HCT116 (cell line): Measurements from ENCODE around the gene CDHR3. TPM values are rescaled to one million over a fixed set of nuclear protein-coding genes. Genes with fewer than 3 reads are reported as not detected.

Source experiments
- ATAC-seq: fragments of 200-7000 bp; cut with Tn5 transposase; 2 replicates; pipeline ENCODE4 v1.9.1; 2020; ENCODE audit warnings: mild to moderate bottlenecking, moderate library complexity
- BruUV-seq: library from RNA; stranded (reverse); fragments of 400-500 nt; replicated peaks from 2 replicates; lab custom pipeline; 2021; lab: Mats Ljungman, UMichigan
- CTCF ChIA-PET: fragments of 300-600 bp; sonication (Branson Sonifier 250); formaldehyde crosslinking; loops from one replicate; lab custom pipeline; 2021; ENCODE audit warnings: antibody characterized with exemption; lab: Charles Lee
- POLR2A ChIA-PET: fragments of 300-600, 350-600 bp; sonication (Branson Sonifier 250); formaldehyde crosslinking; loops from one replicate; lab custom pipeline; 2021; ENCODE audit warnings: antibody characterized with exemption; lab: Charles Lee
- RAD21 ChIA-PET, 2 experiments: fragments of 300-600 bp; sonication (Branson Sonifier 250); formaldehyde crosslinking; loops; one replicate each; lab custom pipeline; 2023; ENCODE audit warnings: low total read pairs in 2 of 2; ENCODE audit not compliant: uncharacterized antibody in 2 of 2, unreplicated experiment in 2 of 2, low non-redundant PET in 1 of 2; lab: Charles Lee
- DNase-seq: peaks from one replicate; pipeline ENCODE4 v3.0.0-alpha.2; 2010; ENCODE audit warnings: low read depth, low spot score
- H2AFZ ChIP-seq: fragments of 200-600 bp; shearing (Covaris generic), sonication (generic); 2 replicates; pipeline ENCODE4 v1.6.1; 2017; ENCODE audit warnings: low read depth, mixed run types, mixed read lengths, antibody characterized with exemption, low read length; ENCODE audit not compliant: poor library complexity, severe bottlenecking
- H3K27ac ChIP-seq: 2 replicates; pipeline ENCODE4 v1.5.1; 2012; ENCODE audit warnings: low read depth, low read length
- H3K27me3 ChIP-seq: fragments of 200-600 bp; sonication (generic); 2 replicates; pipeline ENCODE4 v1.6.1; 2016; ENCODE audit warnings: mixed run types, low read length, mixed read lengths; ENCODE audit not compliant: insufficient read depth
- H3K36me3 ChIP-seq, 2 experiments: fragments of 200-500 bp in 1 of 2; fragments of 200-600 bp in 1 of 2; sonication (Bioruptor generic) in 1 of 2; sonication (generic) in 1 of 2; 2 replicates each; pipeline versions ENCODE4 v1.5.1 to v1.6.1; 2014 to 2016; ENCODE audit warnings: low read length in 2 of 2, inconsistent platforms in 1 of 2, mixed read lengths in 1 of 2, mixed run types in 1 of 2; ENCODE audit not compliant: insufficient read depth in 2 of 2, control insufficient read depth in 1 of 2
- H3K4me1 ChIP-seq, 2 experiments: fragments of 200-600 bp in 1 of 2; sonication (generic) in 1 of 2; 2 replicates each; pipeline versions ENCODE4 v1.5.1 to v1.6.1; 2012 to 2017; ENCODE audit warnings: low read length in 2 of 2, inconsistent platforms in 1 of 2, mild to moderate bottlenecking in 1 of 2, mixed read lengths in 1 of 2, mixed run types in 1 of 2, moderate library complexity in 1 of 2; ENCODE audit not compliant: insufficient read depth in 2 of 2, control insufficient read depth in 1 of 2
- H3K4me2 ChIP-seq: fragments of 200-600 bp; sonication (generic); 2 replicates; pipeline ENCODE4 v1.6.1; 2017; ENCODE audit warnings: mixed run types, low read length, mixed read lengths
- H3K4me3 ChIP-seq, 2 experiments: fragments of 200-600 bp in 1 of 2; sonication (generic) in 1 of 2; replicated peaks in 1 of 2; 2 replicates each; pipeline ENCODE4 v1.5.1; 2011 to 2016; ENCODE audit warnings: low read length in 2 of 2, control low read depth in 1 of 2, low read depth in 1 of 2, mild to moderate bottlenecking in 1 of 2, mixed read lengths in 1 of 2, mixed run types in 1 of 2
- H3K79me2 ChIP-seq: fragments of 200-600 bp; sonication (generic); 2 replicates; pipeline ENCODE4 v1.6.1; 2017; ENCODE audit warnings: mild to moderate bottlenecking, mixed run types, low read length, moderate library complexity, mixed read lengths; ENCODE audit not compliant: insufficient read depth
- H3K9ac ChIP-seq: fragments of 200-600 bp; sonication (generic); 2 replicates; pipeline ENCODE4 v1.6.1; 2016; ENCODE audit warnings: low read length, mixed read lengths
- H3K9me2 ChIP-seq: fragments of 200-600 bp; sonication (generic), shearing (Covaris generic); 2 replicates; pipeline ENCODE4 v1.6.1; 2017; ENCODE audit warnings: mixed run types, mild to moderate bottlenecking, moderate library complexity; ENCODE audit not compliant: insufficient read depth
- H3K9me3 ChIP-seq, 2 experiments: fragments of 200-500 bp in 1 of 2; fragments of 200-600 bp in 1 of 2; sonication (Bioruptor generic) in 1 of 2; sonication (generic) in 1 of 2; 2 replicates each; pipeline ENCODE4 v1.6.1; 2014 to 2017; ENCODE audit warnings: low read length in 2 of 2, mixed read lengths in 2 of 2, inconsistent platforms in 1 of 2, low read depth in 1 of 2, mild to moderate bottlenecking in 1 of 2, mixed run types in 1 of 2, moderate library complexity in 1 of 2; ENCODE audit not compliant: control insufficient read depth in 1 of 2, insufficient read depth in 1 of 2
- H4K20me1 ChIP-seq: fragments of 200-600 bp; sonication (generic), shearing (Covaris generic); 2 replicates; pipeline ENCODE4 v1.6.1; 2017; ENCODE audit warnings: mixed run types, mild to moderate bottlenecking, moderate library complexity; ENCODE audit not compliant: insufficient read depth
- EGR1 ChIP-seq: IDR thresholded peaks from 2 replicates; pipeline ENCODE4 v1.6.1; 2012; ENCODE audit warnings: low read depth
- ELF1 ChIP-seq: IDR thresholded peaks from 2 replicates; pipeline ENCODE4 v1.6.1; 2012; ENCODE audit warnings: low read depth, borderline replicate concordance
- EZH2 ChIP-seq: fragments of 200-600 bp; sonication (generic); IDR thresholded peaks from 2 replicates; pipeline ENCODE4 v1.6.1; 2017; ENCODE audit warnings: antibody characterized with exemption, mixed run types
- EZH2phosphoT487 ChIP-seq: fragments of 200-600 bp; IDR thresholded peaks from 2 replicates; pipeline ENCODE4 v1.6.1; 2018; ENCODE audit warnings: antibody characterized with exemption, borderline replicate concordance
- FOSL1 ChIP-seq: IDR thresholded peaks from 2 replicates; pipeline ENCODE4 v1.6.1; 2012; ENCODE audit warnings: low read depth
- RAD21 ChIP-seq: IDR thresholded peaks from 2 replicates; pipeline ENCODE4 v1.6.1; 2012; ENCODE audit warnings: low read depth, mild to moderate bottlenecking
- REST ChIP-seq: IDR thresholded peaks from 2 replicates; pipeline ENCODE4 v1.6.1; 2012; ENCODE audit warnings: low read depth
- TCF7L2 ChIP-seq: IDR thresholded peaks from 2 replicates; pipeline ENCODE4 v1.7.0; 2011; ENCODE audit warnings: borderline replicate concordance, inconsistent platforms; ENCODE audit not compliant: insufficient read depth, insufficient read length; ENCODE audit errors: extremely low read depth
- YY1 ChIP-seq: IDR thresholded peaks from 2 replicates; pipeline ENCODE4 v1.6.1; 2011; ENCODE audit warnings: low read length, low read depth, moderate library complexity, mild to moderate bottlenecking; ENCODE audit not compliant: insufficient replicate concordance; ENCODE audit errors: extremely low read depth
- ZBTB33 ChIP-seq: IDR thresholded peaks from 2 replicates; pipeline ENCODE4 v1.6.1; 2011; ENCODE audit warnings: mild to moderate bottlenecking, low read length, moderate library complexity; ENCODE audit not compliant: insufficient replicate concordance; ENCODE audit errors: extremely low read depth
- ZFX ChIP-seq: fragments of 450-650 bp; IDR thresholded peaks from 2 replicates; pipeline ENCODE4 v1.6.1; 2017
- intact Hi-C: fragments of 100-400 bp; cut with micrococcal nuclease; formaldehyde crosslinking; loops from 2 replicates; pipeline ENCODE4 v1.10.0; 2022
- total RNA-seq: library from RNA; stranded (reverse); gene quantifications from one replicate; pipeline ENCODE4 v1.2.1, GENCODE V29; 2021; ENCODE audit not compliant: unreplicated experiment
- TF ChIP-seq, protein P1 (sequence below): IDR thresholded peaks from 2 replicates; pipeline ENCODE4 v1.6.1; 2012
- TF ChIP-seq, protein P2 (sequence below): IDR thresholded peaks from 2 replicates; pipeline ENCODE4 v1.6.1; 2012

CDHR3 gene
- total RNA-seq, 1 experiment from 2014 or later, result 5.5 TPM

GRCh38 chr7:105989191-105989590, 26.1 kb downstream of the CDHR3 start:
- no peaks in the 10 kb centered on the region for H4K20me1 ChIP-seq
- ChIA-PET POLR2A (no interaction called here), CTCF (no interaction called here), RAD21 (no interaction called here)
- no peaks in the 10 kb centered on the region for H3K36me3 ChIP-seq
- H2AFZ ChIP-seq, result no peak overlapping the region
- DNase-seq (no peak), ATAC-seq (no peak)
- no peaks in the 10 kb centered on the region for H3K9me2 ChIP-seq
- intact Hi-C loops, result no loop called here
- TF ChIP-seq, protein P1, sequence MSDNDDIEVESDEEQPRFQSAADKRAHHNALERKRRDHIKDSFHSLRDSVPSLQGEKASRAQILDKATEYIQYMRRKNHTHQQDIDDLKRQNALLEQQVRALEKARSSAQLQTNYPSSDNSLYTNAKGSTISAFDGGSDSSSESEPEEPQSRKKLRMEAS, result no peak
- no peak for TF ChIP-seq RAD21
- no peak for TF ChIP-seq TCF7L2
- no peak for TF ChIP-seq EZH2
- no peak for TF ChIP-seq ELF1
- no peak for TF ChIP-seq ZBTB33
- TF ChIP-seq, protein P2, sequence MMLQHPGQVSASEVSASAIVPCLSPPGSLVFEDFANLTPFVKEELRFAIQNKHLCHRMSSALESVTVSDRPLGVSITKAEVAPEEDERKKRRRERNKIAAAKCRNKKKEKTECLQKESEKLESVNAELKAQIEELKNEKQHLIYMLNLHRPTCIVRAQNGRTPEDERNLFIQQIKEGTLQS, result no peak
- TF ChIP-seq REST, result no peak
- no peak for TF ChIP-seq ZFX
- no peak for TF ChIP-seq FOSL1
- no peak for TF ChIP-seq EZH2phosphoT487
- no peak for TF ChIP-seq YY1
- no peak for TF ChIP-seq EGR1
- no peaks in the 10 kb centered on the region for H3K27me3 ChIP-seq
- no peak overlapping the region for H3K9ac ChIP-seq
- no peak overlapping the region for H3K27ac ChIP-seq
- no peaks in the 10 kb centered on the region for H3K9me3 ChIP-seq
- no TSS peak for BruUV-seq
- H3K4me2 ChIP-seq, result no peak overlapping the region
- H3K4me1 ChIP-seq, result no peaks in the 10 kb centered on the region
- H3K4me3 ChIP-seq, result no peak overlapping the region
- H3K79me2 ChIP-seq, result no peaks in the 10 kb centered on the region
